OCI-LY7 (cell line): Measurements from ENCODE around the gene MTG2. TPM values are rescaled to one million over a fixed set of nuclear protein-coding genes. Genes with fewer than 3 reads are reported as not detected.

Experiments
- BruUV-seq: library from RNA; stranded (reverse); fragments of 400-500 nt; replicated peaks from 2 replicates; lab custom pipeline; 2021; lab: Mats Ljungman, UMichigan
- CTCF ChIA-PET: fragments of 300-600 bp; sonication (Branson Sonifier 250); formaldehyde crosslinking; loops from one replicate; lab custom pipeline; 2022; ENCODE audit warnings: antibody characterized with exemption; ENCODE audit not compliant: unreplicated experiment; lab: Charles Lee
- POLR2A ChIA-PET: fragments of 300-600 bp; sonication (Branson Sonifier 250); formaldehyde crosslinking; loops from one replicate; lab custom pipeline; 2022; ENCODE audit warnings: antibody characterized with exemption; lab: Charles Lee
- DNase-seq: peaks from one replicate; pipeline ENCODE4 v3.0.0-alpha.2; 2015; ENCODE audit warnings: low spot score
- H2AFZ ChIP-seq: fragments of 200-600 bp; sonication (generic), shearing (Covaris generic); 2 replicates; pipeline ENCODE4 v1.6.1; 2014; ENCODE audit warnings: mild to moderate bottlenecking, antibody characterized with exemption, low read length, moderate library complexity
- H3K27ac ChIP-seq: fragments of 200-600 bp; sonication (generic); 2 replicates; pipeline ENCODE4 v1.5.1; 2014; ENCODE audit warnings: mixed run types, low read depth, mild to moderate bottlenecking, moderate library complexity, low read length, inconsistent platforms; ENCODE audit not compliant: poor library complexity, severe bottlenecking
- H3K36me3 ChIP-seq: fragments of 200-600 bp; sonication (generic); 2 replicates; pipeline ENCODE4 v1.6.1; 2014; ENCODE audit warnings: mild to moderate bottlenecking, antibody characterized with exemption, low read length, moderate library complexity, mixed read lengths; ENCODE audit not compliant: insufficient read depth
- H3K4me1 ChIP-seq: fragments of 200-600 bp; sonication (generic); 2 replicates; pipeline ENCODE4 v1.5.1; 2014; ENCODE audit warnings: mild to moderate bottlenecking, low read length; ENCODE audit not compliant: insufficient read depth, poor library complexity, severe bottlenecking
- H3K4me2 ChIP-seq: fragments of 200-600 bp; sonication (generic); 2 replicates; pipeline ENCODE4 v1.6.1; 2014; ENCODE audit warnings: mild to moderate bottlenecking, low read length
- H3K4me3 ChIP-seq: fragments of 200-600 bp; sonication (generic); 2 replicates; pipeline ENCODE4 v1.5.1; 2014; ENCODE audit warnings: mild to moderate bottlenecking, low read depth, low read length; ENCODE audit not compliant: poor library complexity, severe bottlenecking
- H3K79me2 ChIP-seq: fragments of 200-600 bp; sonication (generic); 2 replicates; pipeline ENCODE4 v1.6.1; 2016; ENCODE audit warnings: low read depth, mild to moderate bottlenecking, low read length, moderate library complexity, mixed read lengths; ENCODE audit not compliant: insufficient read depth
- H3K9me2 ChIP-seq: fragments of 200-600 bp; sonication (generic); 2 replicates; pipeline ENCODE4 v1.6.1; 2016; ENCODE audit warnings: mild to moderate bottlenecking, low read length, mixed read lengths; ENCODE audit not compliant: insufficient read depth
- H3K9me3 ChIP-seq: fragments of 200-600 bp; sonication (generic); 2 replicates; pipeline ENCODE4 v1.6.1; 2014; ENCODE audit warnings: mild to moderate bottlenecking, mixed run types, low read length, mixed read lengths
- H4K20me1 ChIP-seq: fragments of 200-600 bp; sonication (generic); 2 replicates; pipeline ENCODE4 v1.6.1; 2014; ENCODE audit warnings: mild to moderate bottlenecking, antibody characterized with exemption, low read length, moderate library complexity, mixed read lengths; ENCODE audit not compliant: insufficient read depth
- EZH2phosphoT487 ChIP-seq: fragments of 200-600 bp; sonication (generic); IDR thresholded peaks from 2 replicates; pipeline ENCODE4 v1.6.1; 2018; ENCODE audit warnings: low read depth, borderline replicate concordance, mild to moderate bottlenecking, mixed run types, antibody characterized with exemption, low read length, moderate library complexity, mixed read lengths
- intact Hi-C: fragments of 100-400 bp; cut with micrococcal nuclease; formaldehyde crosslinking; loops from one replicate; pipeline ENCODE4 v1.10.0; 2022; ENCODE audit not compliant: unreplicated experiment
- total RNA-seq, 2 experiments: library from RNA; depleted of rRNA in 1 of 2; stranded (reverse); fragments of >200 nt in 1 of 2; shearing (Covaris generic) in 1 of 2; gene quantifications; 2 replicates each; pipeline ENCODE4 v1.2.3, GENCODE V29; 2014 to 2022
- TF ChIP-seq, protein P1 (sequence below): fragments of 200-600 bp; sonication (generic); conservative IDR thresholded peaks from 2 replicates; pipeline ENCODE4 v1.5.1; 2014; ENCODE audit warnings: mild to moderate bottlenecking, antibody characterized with exemption, low read length, moderate library complexity, mixed read lengths

The MTG2 gene
- total RNA-seq, 2 experiments from 2014 or later, result 24.1 to 37.5 TPM

GRCh38 chr20:62158541-62158940 is 24.3 kb upstream of the MTG2 start:
- Histone ChIP-seq H3K36me3 (peaks cover 14% of the 10 kb centered on the region), H2AFZ (no peak overlapping the region), H3K9me3 (no peaks in the 10 kb centered on the region), H3K9me2 (no peaks in the 10 kb centered on the region), H3K27ac (no peak overlapping the region), H4K20me1 (no peaks in the 10 kb centered on the region), H3K4me2 (no peak overlapping the region), H3K4me1 (no peaks in the 10 kb centered on the region), H3K79me2 (no peaks in the 10 kb centered on the region), H3K4me3 (no peak overlapping the region)
- intact Hi-C loops, result loop anchor here (5.0 kb wide), 1 partner anchor 146 kb away; no protein-coding TSS in a partner anchor
- CTCF ChIA-PET, result no interaction called here
- POLR2A ChIA-PET, result no interaction called here
- TF ChIP-seq, protein P1, sequence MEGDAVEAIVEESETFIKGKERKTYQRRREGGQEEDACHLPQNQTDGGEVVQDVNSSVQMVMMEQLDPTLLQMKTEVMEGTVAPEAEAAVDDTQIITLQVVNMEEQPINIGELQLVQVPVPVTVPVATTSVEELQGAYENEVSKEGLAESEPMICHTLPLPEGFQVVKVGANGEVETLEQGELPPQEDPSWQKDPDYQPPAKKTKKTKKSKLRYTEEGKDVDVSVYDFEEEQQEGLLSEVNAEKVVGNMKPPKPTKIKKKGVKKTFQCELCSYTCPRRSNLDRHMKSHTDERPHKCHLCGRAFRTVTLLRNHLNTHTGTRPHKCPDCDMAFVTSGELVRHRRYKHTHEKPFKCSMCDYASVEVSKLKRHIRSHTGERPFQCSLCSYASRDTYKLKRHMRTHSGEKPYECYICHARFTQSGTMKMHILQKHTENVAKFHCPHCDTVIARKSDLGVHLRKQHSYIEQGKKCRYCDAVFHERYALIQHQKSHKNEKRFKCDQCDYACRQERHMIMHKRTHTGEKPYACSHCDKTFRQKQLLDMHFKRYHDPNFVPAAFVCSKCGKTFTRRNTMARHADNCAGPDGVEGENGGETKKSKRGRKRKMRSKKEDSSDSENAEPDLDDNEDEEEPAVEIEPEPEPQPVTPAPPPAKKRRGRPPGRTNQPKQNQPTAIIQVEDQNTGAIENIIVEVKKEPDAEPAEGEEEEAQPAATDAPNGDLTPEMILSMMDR, result no peak
- no peak for TF ChIP-seq EZH2phosphoT487
- BruUV-seq, result no TSS peak
- no peak for DNase-seq

DNA sequence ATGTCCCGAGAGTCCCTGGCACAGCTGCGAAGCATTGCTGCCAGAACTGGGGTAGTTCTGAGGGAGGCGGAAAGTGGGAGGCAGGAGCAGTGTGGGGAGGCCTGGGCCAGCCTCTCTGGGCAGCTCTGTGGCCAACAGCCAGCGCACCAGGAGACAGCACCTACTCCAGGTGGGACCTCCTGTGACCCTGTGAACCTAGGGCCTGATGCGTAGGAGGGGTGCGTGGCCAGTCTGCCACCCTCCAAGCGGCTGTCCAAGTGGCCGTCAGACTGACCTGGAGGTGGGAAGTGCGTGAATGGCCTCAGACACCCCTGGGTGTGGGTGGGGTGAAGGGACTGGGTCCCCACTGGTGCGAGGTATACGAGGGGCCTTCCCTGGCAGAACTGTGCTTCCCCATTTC is 23.8 kb upstream of the MTG2 start:
- no TSS peak for BruUV-seq
- H3K9me3 ChIP-seq, result no peaks in the 10 kb centered on the region
- ChIA-PET CTCF (no interaction called here), POLR2A (no interaction called here)
- no peaks in the 10 kb centered on the region for H3K4me1 ChIP-seq
- H4K20me1 ChIP-seq, result no peaks in the 10 kb centered on the region
- no peaks in the 10 kb centered on the region for H3K9me2 ChIP-seq
- H3K36me3 ChIP-seq, result peaks cover 9% of the 10 kb centered on the region
- no peak for DNase-seq
- H2AFZ ChIP-seq, result no peak overlapping the region
- TF ChIP-seq EZH2phosphoT487, result no peak
- TF ChIP-seq, protein P1, result no peak
- no peak overlapping the region for H3K4me2 ChIP-seq
- intact Hi-C loops, result loop anchor here (5.0 kb wide), 1 partner anchor 147 kb away; no protein-coding TSS in a partner anchor
- no peak overlapping the region for H3K4me3 ChIP-seq
- H3K27ac ChIP-seq, result no peak overlapping the region
- no peaks in the 10 kb centered on the region for H3K79me2 ChIP-seq

DNA sequence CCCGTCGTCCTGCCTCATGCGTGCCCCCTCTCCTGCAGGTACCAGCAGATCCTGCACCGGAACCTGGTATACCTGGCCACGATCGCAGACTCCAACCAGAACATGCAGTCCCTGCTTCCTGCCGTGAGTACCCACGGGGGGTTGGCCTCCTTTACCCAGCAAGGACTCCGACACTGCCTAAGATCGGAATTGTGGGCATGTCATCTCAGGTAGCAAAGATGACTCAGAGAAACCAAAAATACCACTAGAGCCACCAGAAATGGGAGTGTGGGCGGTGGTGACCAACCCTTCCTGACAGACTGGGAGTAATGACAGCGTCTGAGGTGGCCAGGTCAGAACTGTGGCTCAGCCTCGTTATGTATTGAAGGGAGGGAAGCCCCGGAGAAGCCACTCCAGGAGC is 23.0 kb upstream of the MTG2 start:
- no peak overlapping the region for H2AFZ ChIP-seq
- H4K20me1 ChIP-seq, result no peaks in the 10 kb centered on the region
- no peak for DNase-seq
- BruUV-seq, result no TSS peak
- no peaks in the 10 kb centered on the region for H3K9me3 ChIP-seq
- no peaks in the 10 kb centered on the region for H3K79me2 ChIP-seq
- no peaks in the 10 kb centered on the region for H3K4me1 ChIP-seq
- peaks cover 5% of the 10 kb centered on the region; the same call in 1 of the 2 replicates for H3K36me3 ChIP-seq
- no peak overlapping the region for H3K4me2 ChIP-seq
- H3K27ac ChIP-seq, result no peak overlapping the region
- TF ChIP-seq EZH2phosphoT487, result no peak
- TF ChIP-seq, protein P1, result no peak
- POLR2A ChIA-PET, result no interaction called here
- CTCF ChIA-PET, result no interaction called here
- intact Hi-C loops, result loop anchor here (5.0 kb wide), 1 partner anchor 148 kb away; no protein-coding TSS in a partner anchor
- no peaks in the 10 kb centered on the region for H3K9me2 ChIP-seq
- H3K4me3 ChIP-seq, result no peak overlapping the region
